H9 (cell line): ENCODE results near the gene BLOC1S1. TPM values are rescaled to one million over a fixed set of nuclear protein-coding genes. Genes with fewer than 3 reads are reported as not detected.

Experiments
- DNase-seq: peaks from one replicate; pipeline ENCODE4 v3.0.0-alpha.2; 2017
- H2AFZ ChIP-seq: one replicate; pipeline ENCODE4 v1.6.1; 2013; ENCODE audit warnings: mild to moderate bottlenecking, low read length, control low read depth, moderate library complexity
- H2AK5ac ChIP-seq: 2 replicates; pipeline ENCODE4 v1.6.1; 2013; ENCODE audit warnings: low read length, control low read depth, mixed read lengths; ENCODE audit not compliant: insufficient read length
- H2BK120ac ChIP-seq: one replicate; pipeline ENCODE4 v1.6.1; 2013; ENCODE audit warnings: low read depth, mild to moderate bottlenecking, low read length, control low read depth, inconsistent platforms; ENCODE audit not compliant: poor library complexity, severe bottlenecking
- H2BK12ac ChIP-seq: 2 replicates; pipeline ENCODE4 v1.6.1; 2013; ENCODE audit warnings: low read length, control low read depth, mixed read lengths, low read depth; ENCODE audit not compliant: insufficient read length
- H2BK15ac ChIP-seq: 2 replicates; pipeline ENCODE4 v1.6.1; 2013; ENCODE audit warnings: low read depth, low read length, control low read depth
- H2BK20ac ChIP-seq: one replicate; pipeline ENCODE4 v1.6.1; 2013; ENCODE audit warnings: low read depth, mild to moderate bottlenecking, low read length, control low read depth, inconsistent platforms; ENCODE audit not compliant: poor library complexity, severe bottlenecking
- H2BK5ac ChIP-seq: 2 replicates; pipeline ENCODE4 v1.6.1; 2013; ENCODE audit warnings: low read length, control low read depth, mixed read lengths; ENCODE audit not compliant: insufficient read length
- H3K14ac ChIP-seq: 2 replicates; pipeline ENCODE4 v1.6.1; 2013; ENCODE audit warnings: low read length, control low read depth; ENCODE audit not compliant: insufficient read depth
- H3K18ac ChIP-seq: 2 replicates; pipeline ENCODE4 v1.6.1; 2013; ENCODE audit warnings: low read depth, mild to moderate bottlenecking, mixed read lengths, low read length, control low read depth; ENCODE audit not compliant: insufficient read length
- H3K23ac ChIP-seq: 2 replicates; pipeline ENCODE4 v1.6.1; 2013; ENCODE audit warnings: low read length, control low read depth, mixed read lengths, low read depth; ENCODE audit not compliant: insufficient read length
- H3K23me2 ChIP-seq: 2 replicates; pipeline ENCODE4 v1.6.1; 2013; ENCODE audit warnings: low read depth, mild to moderate bottlenecking, mixed read lengths, low read length, control low read depth; ENCODE audit not compliant: insufficient read length, poor library complexity, severe bottlenecking
- H3K27ac ChIP-seq: 2 replicates; pipeline ENCODE4 v1.5.1; 2013; ENCODE audit warnings: low read length, control low read depth, mixed read lengths, low read depth; ENCODE audit not compliant: insufficient read length
- H3K27me3 ChIP-seq: 2 replicates; pipeline ENCODE4 v1.6.1; 2013; ENCODE audit warnings: low read length, control low read depth, inconsistent platforms; ENCODE audit not compliant: insufficient read depth
- H3K4ac ChIP-seq: 2 replicates; pipeline ENCODE4 v1.6.1; 2013; ENCODE audit warnings: low read depth, mild to moderate bottlenecking, control low read depth, inconsistent platforms, low read length, moderate library complexity
- H3K4me1 ChIP-seq: 2 replicates; pipeline ENCODE4 v1.6.1; 2013; ENCODE audit warnings: low read length, control low read depth, inconsistent platforms; ENCODE audit not compliant: insufficient read depth
- H3K4me2 ChIP-seq: 2 replicates; pipeline ENCODE4 v1.6.1; 2013; ENCODE audit warnings: low read length, control low read depth, mixed read lengths; ENCODE audit not compliant: insufficient read length, insufficient read depth
- H3K56ac ChIP-seq: 2 replicates; pipeline ENCODE4 v1.6.1; 2013; ENCODE audit warnings: low read depth, mild to moderate bottlenecking, mixed read lengths, low read length, control low read depth; ENCODE audit not compliant: insufficient read length
- H3K79me1 ChIP-seq: 2 replicates; pipeline ENCODE4 v1.6.1; 2013; ENCODE audit warnings: low read depth, mild to moderate bottlenecking, moderate library complexity, low read length, control low read depth, inconsistent platforms; ENCODE audit not compliant: insufficient read depth, poor library complexity, severe bottlenecking
- H3K79me2 ChIP-seq: 2 replicates; pipeline ENCODE4 v1.6.1; 2013; ENCODE audit warnings: low read length, control low read depth, inconsistent platforms; ENCODE audit not compliant: insufficient read depth
- H3K9ac ChIP-seq: 2 replicates; pipeline ENCODE4 v1.6.1; 2013; ENCODE audit warnings: low read length, control low read depth, mixed read lengths; ENCODE audit not compliant: insufficient read length; ENCODE audit errors: extremely low read depth
- H3K9me3 ChIP-seq: one replicate; pipeline ENCODE4 v1.6.1; 2013; ENCODE audit warnings: low read depth, low read length, inconsistent platforms; ENCODE audit not compliant: control insufficient read depth
- H3T11ph ChIP-seq: one replicate; pipeline ENCODE4 v1.6.1; 2013; ENCODE audit warnings: mild to moderate bottlenecking, low read length, control low read depth, inconsistent platforms
- H4K20me1 ChIP-seq: one replicate; pipeline ENCODE4 v1.6.1; 2013; ENCODE audit not compliant: control insufficient read depth, insufficient read length, insufficient read depth
- H4K5ac ChIP-seq: 2 replicates; pipeline ENCODE4 v1.6.1; 2013; ENCODE audit warnings: low read depth, mild to moderate bottlenecking, mixed read lengths, low read length, control low read depth; ENCODE audit not compliant: insufficient read length
- H4K8ac ChIP-seq: replicated peaks from 2 replicates; pipeline ENCODE4 v1.6.1; 2013; ENCODE audit warnings: low read length, control low read depth, mixed read lengths, low read depth; ENCODE audit not compliant: insufficient read length
- H4K91ac ChIP-seq: 2 replicates; pipeline ENCODE4 v1.6.1; 2013; ENCODE audit warnings: low read depth, mild to moderate bottlenecking, moderate library complexity, mixed read lengths, low read length, control low read depth; ENCODE audit not compliant: insufficient read length
- H3K27ac Mint-ChIP-seq, 3 experiments: 2 replicates in 2 of 3; 3 replicates in 1 of 3; pipeline ENCODE4 v1.8.0; 2020 to 2021; ENCODE audit warnings: mixed read lengths in 3 of 3, mild to moderate bottlenecking in 1 of 3, moderate library complexity in 1 of 3
- H3K27me3 Mint-ChIP-seq: 2 replicates; pipeline ENCODE4 v1.8.0; 2021; ENCODE audit warnings: low read depth, mild to moderate bottlenecking, moderate library complexity, mixed read lengths
- H3K36me3 Mint-ChIP-seq, 3 experiments: 2 replicates in 2 of 3; 3 replicates in 1 of 3; pipeline ENCODE4 v1.8.0; 2020 to 2021; ENCODE audit warnings: low read depth in 3 of 3, mixed read lengths in 3 of 3; ENCODE audit not compliant: insufficient read depth in 1 of 3
- H3K4me1 Mint-ChIP-seq, 2 experiments: 2 replicates each; pipeline ENCODE4 v1.8.0; 2020; ENCODE audit warnings: mixed read lengths in 2 of 2
- H3K4me3 Mint-ChIP-seq, 2 experiments: 2 replicates in 1 of 2; 3 replicates in 1 of 2; pipeline ENCODE4 v1.8.0; 2020 to 2021; ENCODE audit warnings: mild to moderate bottlenecking in 2 of 2, mixed read lengths in 2 of 2, moderate library complexity in 1 of 2
- H3K9me3 Mint-ChIP-seq, 2 experiments: 2 replicates in 1 of 2; 3 replicates in 1 of 2; pipeline ENCODE4 v1.8.0; 2020; ENCODE audit warnings: mild to moderate bottlenecking in 2 of 2, mixed read lengths in 2 of 2, moderate library complexity in 1 of 2
- CTCF ChIP-seq: fragments of 200-600 bp; sonication (generic); conservative IDR thresholded peaks from 3 replicates; pipeline ENCODE4 v1.8.0; 2021; ENCODE audit warnings: antibody characterized with exemption, mild to moderate bottlenecking
- WGBS: extraction: QIAGEN DNeasy Blood & Tissue Kit; methylation state at CpG from one replicate; pipeline ENCODE4 v1.1.7; 2013; ENCODE audit warnings: missing lambda C conversion rate, low lambda C conversion rate, mixed read lengths; ENCODE audit not compliant: insufficient read length; ENCODE audit errors: extremely low coverage; 5-methylcytosine and 5-hydroxymethylcytosine counted together
- total RNA-seq: library from RNA; stranded (reverse); gene quantifications from 2 replicates; pipeline ENCODE4 v1.2.1, GENCODE V29; 2021

Gene BLOC1S1
- total RNA-seq, 1 experiment from 2014 or later = 108 TPM

- Histone ChIP-seq H3K27ac (no peak overlapping the region), H3K23me2 (peaks cover 16% of the 10 kb centered on the region), H4K5ac (no peak overlapping the region), H2AK5ac (no peak overlapping the region), H3K4me1 (no peaks in the 10 kb centered on the region; the same call in 1 of the 2 replicates), H2BK5ac (no peak overlapping the region), H3K9ac (no peak overlapping the region), H4K91ac (no peak overlapping the region), H3K27me3 (no peaks in the 10 kb centered on the region), H4K8ac (no peak overlapping the region), H3K79me2 (no peaks in the 10 kb centered on the region), H4K20me1 (peaks cover 2% of the 10 kb centered on the region), H3T11ph (no peak overlapping the region), H2BK20ac (no peak overlapping the region), H2BK15ac (no peak overlapping the region), H2BK12ac (no peak overlapping the region), H3K4ac (no peak overlapping the region), H2BK120ac (no peak overlapping the region), H3K18ac (no peak overlapping the region), H3K14ac (no peak overlapping the region), H3K23ac (no peak overlapping the region), H3K9me3 (no peaks in the 10 kb centered on the region), H2AFZ (no peak overlapping the region), H3K79me1 (no peaks in the 10 kb centered on the region), H3K4me2 (no peak overlapping the region), H3K56ac (no peak overlapping the region)
- Mint-ChIP-seq H3K4me3 (no peak overlapping the region), H3K4me1 (peaks cover 34 to 38% of the 10 kb centered on the region in 2 experiments), H3K36me3 (no peaks in the 10 kb centered on the region; a peak in 1 of 7 replicates), H3K27ac (no peak overlapping the region; a peak in 1 of 7 replicates), H3K9me3 (no peaks in the 10 kb centered on the region; a peak in 1 of 5 replicates), H3K27me3 (no peaks in the 10 kb centered on the region; the same call in 1 of the 2 replicates)
- DNase-seq = no peak
- no CpG with 5 or more reads among the region's 2 CpGs for WGBS
- no peak for TF ChIP-seq CTCF
These were observed 18.0 kb downstream of the BLOC1S1 start for GRCh38 chr12:55733858-55734257.
